HG03558 (cell line): ENCODE data around the gene TBC1D16.

Experiments used
- ATAC-seq: cut with Tn5 transposase; IDR thresholded peaks from one replicate; pipeline ENCODE4 v1.9.1; 2021; ENCODE audit warnings: moderate number of reproducible peaks; ENCODE audit not compliant: unreplicated experiment; ENCODE audit errors: extremely low read depth

The TBC1D16 gene

GRCh38 chr17:79990051-79990592 lies 45.5 kb downstream of the TBC1D16 start:
- ATAC-seq: no peak

DNA sequence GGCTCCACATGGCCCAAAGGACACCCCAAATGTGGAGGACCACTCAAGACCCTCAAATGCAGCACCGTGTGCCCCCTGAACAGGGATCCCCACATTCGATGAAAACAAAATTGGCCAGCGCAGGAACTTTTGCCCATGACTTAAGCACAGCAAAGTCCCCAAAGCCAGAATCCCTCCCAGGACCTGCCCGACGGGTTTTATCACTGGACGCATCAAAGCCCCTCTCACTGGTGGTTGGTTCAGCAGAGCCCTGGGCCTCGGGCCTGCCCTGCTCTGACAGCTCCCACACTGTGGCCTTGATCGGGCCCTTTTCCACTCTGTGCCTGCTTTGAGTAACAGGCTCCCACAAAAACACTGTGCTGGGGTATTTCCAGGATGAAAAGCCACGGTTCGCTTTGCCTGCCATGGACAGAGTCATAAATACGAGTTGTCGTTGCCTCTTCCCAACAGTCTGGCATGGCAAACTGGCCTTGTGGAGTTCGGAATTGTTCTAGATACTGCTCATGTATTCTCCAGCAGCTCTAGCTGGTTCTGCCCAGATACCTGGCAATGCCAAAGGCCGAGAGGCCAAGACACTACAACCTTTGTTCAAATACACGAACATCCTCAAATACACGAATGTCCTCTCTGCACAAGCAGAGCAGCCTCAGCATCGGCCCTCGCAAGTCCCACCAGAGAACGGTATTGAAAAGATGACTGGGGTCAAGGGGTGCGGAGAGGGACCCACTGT lies 46.4 kb downstream of the TBC1D16 start:
- no peak for ATAC-seq

- ATAC-seq: no peak
Observed at GRCh38 chr17:79988185-79988971, 47.3 kb downstream of the TBC1D16 start.

- ATAC-seq: no peak
Observed at GRCh38 chr17:79987935-79988184, 47.8 kb downstream of the TBC1D16 start.

DNA sequence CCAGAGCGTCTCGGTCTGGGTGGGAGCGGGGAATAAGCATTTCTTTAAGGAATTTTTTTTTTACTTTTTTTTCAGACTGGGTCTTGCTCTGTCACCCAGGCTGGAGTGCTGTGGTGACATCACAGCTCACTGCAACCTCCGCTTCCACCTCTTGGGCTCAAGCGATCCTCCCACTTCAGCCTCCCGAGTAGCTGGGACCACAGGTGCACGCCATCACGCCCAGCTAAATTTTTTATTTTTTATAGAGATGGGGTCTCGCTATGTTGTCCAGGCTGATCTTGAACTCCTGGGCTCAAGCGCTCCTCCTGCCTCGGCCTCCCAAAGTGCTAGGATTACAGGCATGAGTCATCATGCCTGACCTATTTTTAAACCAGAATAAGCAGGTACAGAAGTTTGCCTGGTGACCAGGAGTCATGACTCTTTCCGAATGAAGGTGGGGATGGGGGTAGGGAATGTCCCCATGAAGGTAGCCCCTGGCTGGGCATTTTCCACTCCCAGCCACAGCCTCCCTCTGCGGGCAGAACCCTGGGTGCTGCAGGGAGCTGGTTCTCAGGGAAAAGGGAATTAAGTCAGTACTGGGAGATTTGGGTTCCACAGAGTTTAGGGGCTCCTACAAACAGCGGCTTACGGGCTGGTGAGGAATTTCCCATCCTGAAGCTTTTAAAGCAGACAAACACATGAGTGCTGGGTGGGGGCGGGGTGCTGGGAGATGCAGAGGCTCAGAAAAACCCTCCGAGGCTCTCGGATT lies 48.3 kb downstream of the TBC1D16 start:
- no peak for ATAC-seq

- ATAC-seq: no peak
Observed at GRCh38 chr17:79986411-79987186, 49.1 kb downstream of the TBC1D16 start.

DNA sequence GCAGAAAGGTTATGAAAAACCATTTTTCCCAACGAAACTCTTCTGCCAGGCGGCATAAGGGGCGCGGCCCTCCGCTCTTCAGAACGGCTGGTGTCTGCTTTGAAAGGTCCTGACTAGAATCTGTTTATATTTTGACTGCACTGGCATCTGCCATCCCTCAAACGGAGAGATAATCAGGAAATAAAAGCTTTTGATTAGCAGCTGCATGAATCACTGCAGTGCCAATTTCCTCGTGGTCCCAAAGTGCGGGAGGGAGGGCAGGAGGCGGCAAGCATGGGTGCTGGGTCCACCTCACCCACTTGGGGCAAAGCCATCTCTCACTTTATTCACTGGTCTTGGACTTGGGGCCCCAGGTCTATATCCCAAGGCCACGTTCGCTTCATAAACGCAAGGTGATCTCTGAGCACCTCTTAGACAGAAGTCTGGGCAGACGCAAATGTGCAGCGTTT lies 49.7 kb downstream of the TBC1D16 start:
- no peak for ATAC-seq

GRCh38 chr17:79985361-79985942 lies 50.2 kb downstream of the TBC1D16 start:
- ATAC-seq: no peak

DNA sequence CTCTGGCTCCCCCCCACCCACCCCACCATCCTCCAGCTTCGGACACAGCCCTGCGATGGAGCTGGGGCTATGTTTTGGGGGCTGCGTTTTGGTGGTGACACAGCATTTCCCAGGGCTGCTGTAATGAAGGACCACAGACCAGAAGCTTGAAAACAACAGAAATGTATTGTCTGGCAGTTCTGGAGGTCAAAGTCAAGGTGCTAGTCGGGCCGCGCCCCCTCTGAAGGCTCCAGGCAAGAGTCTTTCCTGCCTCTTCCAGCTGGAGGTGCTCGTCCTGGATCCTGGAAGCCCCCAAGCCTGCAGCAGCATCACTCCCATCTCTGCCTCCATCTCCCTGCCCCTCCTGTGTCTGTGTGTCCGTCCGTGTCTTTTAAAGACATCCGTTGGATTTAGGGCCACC lies 50.8 kb downstream of the TBC1D16 start:
- no peak for ATAC-seq

- no peak for ATAC-seq
Observed at GRCh38 chr17:79984045-79984840, 51.4 kb downstream of the TBC1D16 start.

GRCh38 chr17:79983456-79983855 lies 52.2 kb downstream of the TBC1D16 start:
- no peak for ATAC-seq

- ATAC-seq: no peak
Observed at GRCh38 chr17:79982986-79983385, 52.7 kb downstream of the TBC1D16 start.

DNA sequence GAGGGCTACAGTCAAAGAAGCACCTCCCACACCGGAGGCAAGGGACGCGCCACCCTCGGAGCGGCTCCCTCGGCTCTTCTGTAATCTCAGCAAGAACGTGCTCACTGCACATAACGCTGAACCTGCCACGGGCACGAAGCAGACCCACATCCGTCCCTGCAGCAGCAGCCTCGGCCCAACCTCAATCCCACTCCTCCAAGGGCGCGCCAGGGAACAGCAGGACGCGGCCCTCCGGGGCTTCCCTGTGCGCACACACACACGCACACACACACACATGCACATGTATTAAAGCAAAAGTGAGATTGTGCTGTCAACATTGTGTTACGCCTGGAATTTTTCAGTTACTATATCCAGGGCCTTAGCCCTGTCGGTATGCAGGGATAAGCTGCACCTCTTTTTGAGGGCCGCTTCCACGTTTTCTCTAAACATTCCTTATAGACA lies 54.0 kb downstream of the TBC1D16 start:
- ATAC-seq: no peak

GRCh38 chr17:79981090-79981489 lies 54.6 kb downstream of the TBC1D16 start:
- no peak for ATAC-seq

DNA sequence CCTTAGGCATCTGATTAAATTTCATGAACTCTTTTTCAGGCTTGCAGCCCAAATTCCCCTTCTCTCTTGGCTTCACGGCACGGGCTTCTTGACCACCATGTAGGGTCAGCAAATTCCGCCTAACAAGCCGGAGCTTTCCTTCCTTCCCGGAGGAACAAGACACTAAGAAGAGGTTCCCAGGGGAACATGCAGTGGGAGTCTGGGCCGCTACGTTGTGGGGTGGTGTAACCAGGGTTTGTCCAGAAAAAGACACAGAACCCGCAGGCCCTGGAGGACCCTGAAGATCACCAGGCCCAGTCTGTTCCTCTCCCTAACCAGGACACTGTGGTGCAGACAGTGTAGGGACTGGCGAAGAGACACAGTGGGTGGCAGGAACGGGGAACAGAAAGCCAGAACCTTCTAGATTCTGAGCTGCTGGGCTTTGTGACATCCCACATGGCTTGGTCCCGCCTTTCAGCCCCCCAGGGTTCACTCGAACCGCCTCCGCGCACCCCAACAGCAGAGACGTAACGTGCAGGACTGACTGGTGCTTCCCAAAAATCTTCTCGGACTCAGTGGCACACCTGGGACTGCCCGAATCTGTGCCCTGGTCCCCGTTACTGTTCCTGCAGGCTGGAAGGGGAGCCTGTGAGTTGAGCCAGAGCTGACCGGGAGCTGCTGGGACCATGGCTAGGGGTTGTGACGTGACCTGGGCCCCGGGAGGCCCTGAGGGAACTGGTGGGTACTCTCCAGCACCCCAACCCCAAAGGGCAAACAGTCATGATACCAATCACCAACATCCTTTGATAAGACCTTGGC lies 55.2 kb downstream of the TBC1D16 start:
- ATAC-seq: no peak

GRCh38 chr17:79979816-79980215 lies 55.9 kb downstream of the TBC1D16 start:
- no peak for ATAC-seq

DNA sequence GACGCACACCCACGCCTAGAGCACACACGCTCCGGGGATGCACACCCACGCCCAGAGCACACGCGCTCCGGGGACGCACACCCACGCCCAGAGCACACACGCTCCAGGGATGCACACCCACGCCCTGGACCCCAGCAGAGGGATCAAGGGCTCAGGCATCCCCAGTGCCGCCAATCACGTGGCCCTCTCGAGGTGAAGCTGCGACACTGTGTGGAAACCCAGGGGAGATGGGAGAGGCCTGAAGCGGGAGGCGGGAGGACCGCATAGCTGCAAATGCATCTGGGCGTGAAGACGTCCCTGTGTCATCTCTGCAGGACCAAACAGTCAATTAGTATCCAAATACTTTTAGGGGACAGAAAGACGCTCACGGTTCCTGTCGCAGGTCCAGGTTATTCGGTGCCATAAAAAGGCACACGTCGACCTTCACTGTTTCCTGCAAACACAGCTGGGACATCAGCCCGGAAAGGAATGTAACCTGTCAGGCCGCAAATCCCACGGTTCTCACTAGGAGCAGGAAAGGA lies 56.4 kb downstream of the TBC1D16 start:
- ATAC-seq: no peak

DNA sequence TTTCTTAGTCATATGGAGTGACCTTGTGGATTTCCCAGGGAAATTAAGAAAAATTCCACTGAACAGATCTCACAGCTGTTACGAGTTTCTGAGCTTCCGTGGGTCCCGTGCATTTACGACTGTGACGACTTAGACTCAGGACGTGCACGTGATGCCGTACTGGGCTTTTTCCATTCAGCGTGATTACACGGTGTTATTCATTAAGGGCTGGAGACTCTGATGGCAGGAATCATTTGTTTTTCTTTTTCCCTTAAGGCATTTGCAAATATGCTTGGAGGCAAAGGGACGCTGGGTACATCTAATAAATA lies 57.2 kb downstream of the TBC1D16 start:
- ATAC-seq: no peak
